Nephron (organoid): ENCODE measurements around the gene KDM4B.

Source experiments
- H3K27ac Mint-ChIP-seq, 3 experiments: 2 replicates each; pipeline ENCODE4 v1.8.0; 2020; ENCODE audit warnings: mixed read lengths in 3 of 3, mild to moderate bottlenecking in 2 of 3, moderate library complexity in 1 of 3
- H3K27me3 Mint-ChIP-seq: 2 replicates; pipeline ENCODE4 v1.8.0; 2021; ENCODE audit warnings: low read depth, mild to moderate bottlenecking, moderate library complexity, mixed read lengths
- H3K36me3 Mint-ChIP-seq: 2 replicates; pipeline ENCODE4 v1.8.0; 2020; ENCODE audit warnings: low read depth, mixed read lengths
- H3K4me1 Mint-ChIP-seq: 2 replicates; pipeline ENCODE4 v1.8.0; 2020; ENCODE audit warnings: mixed read lengths
- H3K4me3 Mint-ChIP-seq, 3 experiments: 2 replicates each; pipeline ENCODE4 v1.8.0; 2020; ENCODE audit warnings: mild to moderate bottlenecking in 3 of 3, mixed read lengths in 3 of 3, moderate library complexity in 2 of 3
- H3K9me3 Mint-ChIP-seq: 2 replicates; pipeline ENCODE4 v1.8.0; 2020; ENCODE audit warnings: mixed read lengths
- TF ChIP-seq, protein P1 (sequence below), 3 experiments: fragments of 200-600 bp; sonication (generic); IDR thresholded peaks; one replicate each; pipeline ENCODE4 v1.5.0; 2021; ENCODE audit warnings: antibody characterized with exemption in 3 of 3; ENCODE audit not compliant: unreplicated experiment in 3 of 3

The KDM4B gene

DNA sequence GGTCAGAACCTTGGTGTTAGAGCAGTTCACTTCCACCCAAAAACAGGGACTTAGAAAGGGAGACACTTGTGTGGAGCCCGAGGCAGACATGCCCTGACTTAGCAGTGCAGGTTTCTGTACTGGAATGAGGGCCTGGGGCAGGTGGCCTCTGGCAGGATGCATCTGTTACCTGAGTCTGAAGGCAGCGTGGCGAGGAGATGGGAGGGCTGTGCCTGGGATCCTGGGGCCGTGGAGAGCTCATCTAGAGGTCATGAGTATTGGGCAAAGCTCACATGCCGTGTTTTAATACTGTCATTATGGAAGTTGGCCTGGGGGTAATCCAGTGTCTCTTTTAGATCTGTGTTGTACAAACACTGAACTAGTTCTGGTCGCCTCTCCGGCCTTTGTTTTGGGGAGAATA lies 21.4 kb downstream of the KDM4B start:
- Mint-ChIP-seq H3K27me3 (no peaks in the 10 kb centered on the region), H3K9me3 (peaks cover 2% of the 10 kb centered on the region), H3K36me3 (peaks cover 31% of the 10 kb centered on the region), H3K27ac (no peak overlapping the region), H3K4me1 (peaks cover 44% of the 10 kb centered on the region), H3K4me3 (no peak overlapping the region)
- TF ChIP-seq, protein P1, sequence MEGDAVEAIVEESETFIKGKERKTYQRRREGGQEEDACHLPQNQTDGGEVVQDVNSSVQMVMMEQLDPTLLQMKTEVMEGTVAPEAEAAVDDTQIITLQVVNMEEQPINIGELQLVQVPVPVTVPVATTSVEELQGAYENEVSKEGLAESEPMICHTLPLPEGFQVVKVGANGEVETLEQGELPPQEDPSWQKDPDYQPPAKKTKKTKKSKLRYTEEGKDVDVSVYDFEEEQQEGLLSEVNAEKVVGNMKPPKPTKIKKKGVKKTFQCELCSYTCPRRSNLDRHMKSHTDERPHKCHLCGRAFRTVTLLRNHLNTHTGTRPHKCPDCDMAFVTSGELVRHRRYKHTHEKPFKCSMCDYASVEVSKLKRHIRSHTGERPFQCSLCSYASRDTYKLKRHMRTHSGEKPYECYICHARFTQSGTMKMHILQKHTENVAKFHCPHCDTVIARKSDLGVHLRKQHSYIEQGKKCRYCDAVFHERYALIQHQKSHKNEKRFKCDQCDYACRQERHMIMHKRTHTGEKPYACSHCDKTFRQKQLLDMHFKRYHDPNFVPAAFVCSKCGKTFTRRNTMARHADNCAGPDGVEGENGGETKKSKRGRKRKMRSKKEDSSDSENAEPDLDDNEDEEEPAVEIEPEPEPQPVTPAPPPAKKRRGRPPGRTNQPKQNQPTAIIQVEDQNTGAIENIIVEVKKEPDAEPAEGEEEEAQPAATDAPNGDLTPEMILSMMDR (IDR thresholded peaks at IDR 0.05; ENCODE audit: unreplicated experiment in 3 of 3), result no peak

DNA sequence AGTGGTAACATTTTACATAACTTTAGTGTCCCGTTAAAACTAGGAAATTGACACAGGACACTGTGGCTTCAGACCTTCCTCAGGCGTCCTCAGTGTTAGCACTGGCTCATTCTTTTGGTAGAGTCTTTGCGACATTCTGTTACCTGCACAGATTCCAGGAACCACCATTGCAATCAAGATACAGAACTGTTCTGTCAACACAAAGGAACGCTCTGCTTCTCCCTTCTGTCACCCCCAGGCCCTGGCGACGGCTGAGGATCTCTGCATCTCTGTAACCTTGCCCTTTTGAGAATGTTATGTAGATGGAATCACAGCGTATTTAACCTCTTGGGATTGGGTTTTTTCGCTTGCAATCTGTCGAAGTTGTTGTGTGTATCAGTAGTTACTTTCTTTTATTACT lies 22.6 kb downstream of the KDM4B start:
- Mint-ChIP-seq H3K27me3 (no peaks in the 10 kb centered on the region), H3K36me3 (peaks cover 39% of the 10 kb centered on the region), H3K4me3 (no peak overlapping the region), H3K9me3 (peaks cover 2% of the 10 kb centered on the region), H3K27ac (no peak overlapping the region), H3K4me1 (peaks cover 32% of the 10 kb centered on the region)
- TF ChIP-seq, protein P1 (IDR thresholded peaks at IDR 0.05; ENCODE audit: unreplicated experiment in 3 of 3), result no peak

DNA sequence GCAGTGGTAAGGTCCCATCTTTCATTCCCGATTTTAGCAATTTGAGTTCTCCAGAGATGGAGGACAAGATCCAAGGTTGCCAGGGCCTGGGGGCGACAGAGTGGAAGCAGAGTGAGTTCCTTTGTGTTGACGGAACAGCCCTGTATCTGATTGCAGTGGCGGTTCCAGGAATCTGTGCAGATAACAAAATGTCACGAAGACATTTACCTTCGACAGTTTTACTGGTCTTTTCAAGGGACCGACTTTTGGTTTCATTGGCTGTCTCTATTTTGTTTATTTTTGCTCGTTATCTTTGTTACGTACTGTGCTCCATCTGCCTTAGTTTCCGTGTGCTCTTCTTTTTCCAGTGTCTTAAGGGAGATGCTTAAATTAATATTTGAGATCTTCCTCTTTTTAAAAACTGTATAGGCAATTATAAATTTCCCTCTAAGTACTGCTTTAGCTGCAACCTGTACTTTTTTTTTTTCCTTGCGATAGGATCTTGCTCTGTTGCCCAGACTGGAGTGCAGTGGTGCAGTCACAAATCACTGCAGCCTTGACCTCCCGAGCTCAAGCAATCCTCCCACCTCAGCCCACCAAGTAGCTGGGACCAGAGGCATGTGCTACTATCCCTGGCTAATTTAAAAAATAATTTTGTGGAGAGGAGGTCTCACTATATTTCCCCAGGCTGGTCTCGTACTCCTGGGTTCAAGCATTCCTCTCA lies 23.2 kb downstream of the KDM4B start:
- H3K9me3 Mint-ChIP-seq, result peaks cover 2% of the 10 kb centered on the region
- no peaks in the 10 kb centered on the region for H3K27me3 Mint-ChIP-seq
- peaks cover 45% of the 10 kb centered on the region for H3K36me3 Mint-ChIP-seq
- no peak overlapping the region for H3K4me3 Mint-ChIP-seq
- H3K27ac Mint-ChIP-seq, result no peak overlapping the region
- H3K4me1 Mint-ChIP-seq, result peaks cover 26% of the 10 kb centered on the region
- TF ChIP-seq, protein P1 (IDR thresholded peaks at IDR 0.05; ENCODE audit: unreplicated experiment in 3 of 3), result no peak

DNA sequence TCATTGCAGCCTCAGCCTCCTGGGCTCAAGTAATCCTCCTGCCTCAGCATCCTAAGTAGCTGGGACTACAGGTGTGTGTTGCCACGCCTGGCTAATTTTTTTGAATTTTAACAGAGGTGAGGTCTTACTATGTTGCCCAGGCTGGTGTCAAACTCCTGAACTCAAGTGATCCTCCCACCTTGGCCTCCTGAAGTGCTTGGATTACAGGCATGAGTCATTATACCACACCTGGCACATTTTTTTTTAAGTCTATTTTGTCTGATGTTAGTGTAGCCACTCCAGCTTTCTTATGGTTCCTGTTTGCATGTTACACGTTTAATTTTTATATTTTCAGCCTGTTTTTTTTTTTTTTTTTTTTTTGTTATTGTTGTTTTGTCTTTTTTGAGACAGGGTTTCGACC lies 24.8 kb downstream of the KDM4B start:
- no peak overlapping the region for H3K27ac Mint-ChIP-seq
- H3K4me1 Mint-ChIP-seq, result peaks cover 12% of the 10 kb centered on the region
- peaks cover 55% of the 10 kb centered on the region for H3K36me3 Mint-ChIP-seq
- H3K9me3 Mint-ChIP-seq, result peaks cover 2% of the 10 kb centered on the region
- TF ChIP-seq, protein P1 (IDR thresholded peaks at IDR 0.05; ENCODE audit: unreplicated experiment in 3 of 3), result no peak
- H3K4me3 Mint-ChIP-seq, result no peak overlapping the region
- no peaks in the 10 kb centered on the region for H3K27me3 Mint-ChIP-seq

DNA sequence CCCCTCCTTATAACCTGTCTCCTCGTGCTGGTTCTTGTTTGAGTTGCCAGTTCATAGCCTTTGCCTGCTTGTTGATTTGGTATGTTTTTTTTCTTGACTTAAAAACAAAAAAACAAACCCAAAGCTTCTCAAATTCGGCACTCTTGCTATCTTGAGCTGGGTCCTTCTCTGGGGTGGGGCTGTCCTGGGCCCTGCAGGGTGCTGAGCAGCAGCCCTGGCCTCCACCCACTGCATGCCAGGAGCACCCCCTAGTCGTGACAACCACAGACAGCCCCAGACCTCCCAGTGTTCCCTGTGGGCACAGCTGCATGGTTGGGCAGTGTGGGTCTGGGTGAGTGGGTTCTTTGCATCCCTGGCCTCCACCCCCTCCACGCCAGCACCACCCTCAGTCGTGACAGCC lies 27.8 kb downstream of the KDM4B start:
- no peak overlapping the region for H3K4me3 Mint-ChIP-seq
- TF ChIP-seq, protein P1 (IDR thresholded peaks at IDR 0.05; ENCODE audit: unreplicated experiment in 3 of 3), result no peak
- H3K9me3 Mint-ChIP-seq, result peaks cover 2% of the 10 kb centered on the region
- no peaks in the 10 kb centered on the region for H3K27me3 Mint-ChIP-seq
- no peaks in the 10 kb centered on the region for H3K4me1 Mint-ChIP-seq
- H3K27ac Mint-ChIP-seq, result no peak overlapping the region
- peaks cover 74% of the 10 kb centered on the region for H3K36me3 Mint-ChIP-seq

DNA sequence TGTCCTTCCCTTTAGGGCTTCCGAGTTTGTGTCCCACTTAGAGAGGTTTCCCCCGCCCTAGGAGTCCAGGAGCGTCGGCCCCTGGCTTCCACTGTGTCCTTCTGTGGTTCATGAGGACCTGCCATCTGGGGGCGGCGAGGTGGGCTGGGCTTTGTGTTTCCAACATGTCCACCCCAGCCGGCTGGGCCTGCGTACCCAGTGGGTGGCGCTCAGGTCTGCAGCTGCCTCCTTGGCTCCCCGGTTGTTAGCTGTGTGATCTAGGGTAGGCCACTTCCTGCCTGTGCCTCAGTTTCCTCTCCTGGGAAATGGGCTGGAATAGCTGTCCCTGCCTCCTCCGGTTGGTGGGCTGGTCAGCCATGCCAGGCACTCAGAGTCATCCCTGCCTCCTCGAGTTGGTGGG lies 28.4 kb downstream of the KDM4B start:
- TF ChIP-seq, protein P1 (IDR thresholded peaks at IDR 0.05; ENCODE audit: unreplicated experiment in 3 of 3), result no peak
- no peak overlapping the region for H3K27ac Mint-ChIP-seq
- H3K9me3 Mint-ChIP-seq, result peaks cover 2% of the 10 kb centered on the region
- H3K4me3 Mint-ChIP-seq, result no peak overlapping the region
- H3K4me1 Mint-ChIP-seq, result no peaks in the 10 kb centered on the region
- no peaks in the 10 kb centered on the region for H3K27me3 Mint-ChIP-seq
- peaks cover 70% of the 10 kb centered on the region for H3K36me3 Mint-ChIP-seq
